Urinary bladder (tissue), 4 donors: Measurements from ENCODE around the gene EEIG1. TPM values are rescaled to one million over a fixed set of nuclear protein-coding genes. Genes with fewer than 3 reads are reported as not detected.

Source experiments
- DNase-seq: peaks from one replicate; pipeline ENCODE4 v3.0.0-alpha.2; 2015; ENCODE audit errors: extremely low spot score
- H3K27ac ChIP-seq: one replicate; pipeline ENCODE4 v1.5.1; 2013; ENCODE audit warnings: low read depth, mild to moderate bottlenecking, moderate library complexity
- H3K36me3 ChIP-seq: one replicate; pipeline ENCODE4 v1.6.1; 2013; ENCODE audit warnings: mild to moderate bottlenecking, moderate library complexity; ENCODE audit not compliant: insufficient read depth
- H3K4me1 ChIP-seq: one replicate; pipeline ENCODE4 v1.6.1; 2013; ENCODE audit warnings: mild to moderate bottlenecking, moderate library complexity; ENCODE audit not compliant: insufficient read depth
- H3K4me3 ChIP-seq: one replicate; pipeline ENCODE4 v1.5.1; 2013; ENCODE audit warnings: low read depth, low read length
- WGBS: extraction: QIAGEN DNeasy Blood & Tissue Kit; methylation state at CpG from one replicate; pipeline ENCODE4 v1.1.7; 2013; 5-methylcytosine and 5-hydroxymethylcytosine counted together
- polyA plus RNA-seq: library from polyadenylated mRNA; stranded (reverse); fragments of 200-250 nt; gene quantifications from one replicate; pipeline ENCODE4 v1.2.3, GENCODE V29; 2013
- total RNA-seq: library from RNA; depleted of rRNA; stranded (reverse); fragments of >200 nt; gene quantifications from one replicate; pipeline ENCODE4 v1.2.3, GENCODE V29; 2014
- donor health status: healthy with polysubstance abuse.
- donor health status: healthy.

The EEIG1 gene
- total and polyA plus RNA-seq, 2 donors = 30.4 to 67.1 TPM

GRCh38 chr9:127953768-127954505, 26.9 kb downstream of the EEIG1 start:
- Histone ChIP-seq H3K27ac (no peak overlapping the region), H3K36me3 (no peaks in the 10 kb centered on the region), H3K4me3 (no peak overlapping the region), H3K4me1 (peaks cover 7% of the 10 kb centered on the region)
- WGBS = 84% methylated on average over 17 of the region's 17 CpGs
- no peak for DNase-seq

- Histone ChIP-seq H3K36me3 (no peaks in the 10 kb centered on the region), H3K27ac (no peak overlapping the region), H3K4me3 (no peak overlapping the region), H3K4me1 (peaks cover 7% of the 10 kb centered on the region)
- 85% methylated on average over 1 of the region's 1 CpG for WGBS
- DNase-seq = no peak
Observed at GRCh38 chr9:127953154-127953553, 27.6 kb downstream of the EEIG1 start.

GRCh38 chr9:127950513-127951289, 30.1 kb downstream of the EEIG1 start:
- H3K36me3 ChIP-seq = peaks cover 2% of the 10 kb centered on the region
- DNase-seq = no peak
- peaks cover 6% of the 10 kb centered on the region for H3K4me1 ChIP-seq
- H3K27ac ChIP-seq = no peak overlapping the region
- H3K4me3 ChIP-seq = no peak overlapping the region
- WGBS = 62% methylated on average over 21 of the region's 21 CpGs

- Histone ChIP-seq H3K4me3 (no peak overlapping the region), H3K27ac (no peak overlapping the region), H3K4me1 (no peaks in the 10 kb centered on the region), H3K36me3 (peaks cover 2% of the 10 kb centered on the region)
- 73% methylated on average over 17 of the region's 17 CpGs for WGBS
- DNase-seq = no peak
Observed at GRCh38 chr9:127949827-127950512, 30.8 kb downstream of the EEIG1 start.

GRCh38 chr9:127947841-127948710, 32.7 kb downstream of the EEIG1 start:
- peaks cover 2% of the 10 kb centered on the region for H3K36me3 ChIP-seq
- 85% methylated on average over 17 of the region's 17 CpGs for WGBS
- H3K27ac ChIP-seq = no peak overlapping the region
- H3K4me1 ChIP-seq = no peaks in the 10 kb centered on the region
- H3K4me3 ChIP-seq = no peak overlapping the region
- no peak for DNase-seq

GRCh38 chr9:127946728-127947127, 34.1 kb downstream of the EEIG1 start:
- H3K36me3 ChIP-seq = peaks cover 2% of the 10 kb centered on the region
- H3K4me3 ChIP-seq = no peak overlapping the region
- no peak overlapping the region for H3K27ac ChIP-seq
- 55% methylated on average over 3 of the region's 3 CpGs for WGBS
- DNase-seq = no peak
- no peaks in the 10 kb centered on the region for H3K4me1 ChIP-seq

GRCh38 chr9:127945942-127946341, 34.8 kb downstream of the EEIG1 start:
- no peak overlapping the region for H3K4me3 ChIP-seq
- H3K36me3 ChIP-seq = peaks cover 2% of the 10 kb centered on the region
- H3K27ac ChIP-seq = no peak overlapping the region
- 68% methylated on average over 9 of the region's 9 CpGs for WGBS
- DNase-seq = no peak
- H3K4me1 ChIP-seq = no peaks in the 10 kb centered on the region

- Histone ChIP-seq H3K36me3 (peaks cover 2% of the 10 kb centered on the region), H3K27ac (no peak overlapping the region), H3K4me3 (no peak overlapping the region), H3K4me1 (no peaks in the 10 kb centered on the region)
- 91% methylated on average over 24 of the region's 24 CpGs for WGBS
- no peak for DNase-seq
Observed at GRCh38 chr9:127945338-127945737, 35.5 kb downstream of the EEIG1 start.

- 91% methylated on average over 38 of the region's 38 CpGs for WGBS
- DNase-seq = no peak
- Histone ChIP-seq H3K27ac (no peak overlapping the region), H3K4me1 (no peaks in the 10 kb centered on the region), H3K36me3 (peaks cover 2% of the 10 kb centered on the region), H3K4me3 (no peak overlapping the region)
Observed at GRCh38 chr9:127944586-127945218, 36.1 kb downstream of the EEIG1 start.

- Histone ChIP-seq H3K36me3 (peaks cover 2% of the 10 kb centered on the region), H3K4me3 (no peak overlapping the region), H3K4me1 (no peaks in the 10 kb centered on the region), H3K27ac (no peak overlapping the region)
- WGBS = 32% methylated on average over 13 of the region's 13 CpGs
- no peak for DNase-seq
Observed at GRCh38 chr9:127943731-127944144, 37.1 kb downstream of the EEIG1 start.

GRCh38 chr9:127943011-127943662, 37.7 kb downstream of the EEIG1 start:
- no peak for DNase-seq
- 82% methylated on average over 14 of the region's 14 CpGs for WGBS
- H3K27ac ChIP-seq = no peak overlapping the region
- no peaks in the 10 kb centered on the region for H3K4me1 ChIP-seq
- H3K36me3 ChIP-seq = peaks cover 2% of the 10 kb centered on the region
- H3K4me3 ChIP-seq = no peak overlapping the region

GRCh38 chr9:127942216-127943010, 38.4 kb downstream of the EEIG1 start:
- H3K36me3 ChIP-seq = peaks cover 2% of the 10 kb centered on the region

More at GRCh38 chr9:127942216-127943010, 38.4 kb downstream of the EEIG1 start:
- no peak for DNase-seq
- H3K27ac ChIP-seq = no peak overlapping the region
- H3K4me1 ChIP-seq = no peaks in the 10 kb centered on the region
- H3K4me3 ChIP-seq = no peak overlapping the region
- WGBS = 53% methylated on average over 18 of the region's 18 CpGs
